CD4-positive, alpha-beta T cell (primary cell): ENCODE results near the gene ZNF558. TPM values are rescaled to one million over a fixed set of nuclear protein-coding genes. Genes with fewer than 3 reads are reported as not detected.

Experiments used
- ATAC-seq: fragments of 200-7000 bp; cut with Tn5 transposase; one replicate; pipeline ENCODE4 v1.10.0; 2022; ENCODE audit warnings: mild to moderate bottlenecking; ENCODE audit not compliant: poor library complexity
- CTCF ChIA-PET: fragments of 350-600 bp; sonication (Branson Sonifier 250); formaldehyde crosslinking; loops from one replicate; lab custom pipeline; 2021; ENCODE audit warnings: antibody characterized with exemption, inconsistent platforms; lab: Charles Lee
- POLR2A ChIA-PET: fragments of 350-600 bp; sonication (Branson Sonifier 250); formaldehyde crosslinking; loops from one replicate; lab custom pipeline; 2021; ENCODE audit warnings: antibody characterized with exemption, inconsistent platforms; lab: Charles Lee
- DNase-seq, 14 experiments: peaks; one replicate each; pipeline ENCODE4 v3.0.0-alpha.2; 2013 to 2020; ENCODE audit warnings: mixed read lengths in 2 of 14
- H3K27ac ChIP-seq, 2 donors: one replicate each; pipeline versions ENCODE4 v1.5.1 to v1.7.0; 2013; ENCODE audit warnings: low read length in 2 of 2, low read depth in 1 of 2, mild to moderate bottlenecking in 1 of 2
- H3K27me3 ChIP-seq, 2 experiments: 1 replicate in 1 of 2; 2 replicates in 1 of 2; pipeline versions ENCODE4 v1.6.1 to v1.7.0; 2013; ENCODE audit warnings: low read length in 2 of 2, control low read depth in 1 of 2, mild to moderate bottlenecking in 1 of 2, moderate library complexity in 1 of 2; ENCODE audit not compliant: insufficient read depth in 2 of 2, control insufficient read depth in 1 of 2
- H3K36me3 ChIP-seq: one replicate; pipeline ENCODE4 v1.6.1; 2013; ENCODE audit warnings: low read length, control low read depth; ENCODE audit not compliant: insufficient read depth
- H3K4me1 ChIP-seq: one replicate; pipeline ENCODE4 v1.6.1; 2013; ENCODE audit warnings: low read length, control low read depth; ENCODE audit not compliant: insufficient read depth
- H3K4me3 ChIP-seq: one replicate; pipeline ENCODE4 v1.5.1; 2013; ENCODE audit warnings: mild to moderate bottlenecking, low read length, moderate library complexity
- H3K9me3 ChIP-seq, 2 experiments: 1 replicate in 1 of 2; 2 replicates in 1 of 2; pipeline versions ENCODE4 v1.6.1 to v1.7.0; 2013; ENCODE audit warnings: low read length in 2 of 2, mild to moderate bottlenecking in 2 of 2, control low read depth in 1 of 2, moderate library complexity in 1 of 2; ENCODE audit not compliant: control insufficient read depth in 1 of 2, insufficient read depth in 1 of 2
- H3K27ac Mint-ChIP-seq: one replicate; pipeline ENCODE4 v1.8.0; 2020; ENCODE audit warnings: mixed read lengths
- H3K27me3 Mint-ChIP-seq: one replicate; pipeline ENCODE4 v1.8.0; 2021; ENCODE audit warnings: mixed read lengths
- H3K36me3 Mint-ChIP-seq: one replicate; pipeline ENCODE4 v1.8.0; 2021; ENCODE audit warnings: low read depth, mixed read lengths
- H3K4me1 Mint-ChIP-seq: one replicate; pipeline ENCODE4 v1.8.0; 2021; ENCODE audit warnings: low read depth, mixed read lengths
- H3K4me3 Mint-ChIP-seq: one replicate; pipeline ENCODE4 v1.8.0; 2020; ENCODE audit warnings: mild to moderate bottlenecking, mixed read lengths
- H3K9me3 Mint-ChIP-seq: one replicate; pipeline ENCODE4 v1.8.0; 2020; ENCODE audit warnings: mixed read lengths
- CTCF ChIP-seq: fragments of 200-600 bp; IDR thresholded peaks from one replicate; pipeline ENCODE4 v1.8.0; 2022; ENCODE audit warnings: antibody characterized with exemption, mild to moderate bottlenecking
- intact Hi-C, 2 experiments: fragments of 100-400 bp; cut with DNase I in 1 of 2; cut with micrococcal nuclease in 1 of 2; formaldehyde crosslinking; loops; one replicate each; pipeline versions ENCODE4 v1.15.1 to v1.9.0; 2023 to 2025; cut with DNase I, micrococcal nuclease
- total RNA-seq, 174 experiments: library from RNA in 2 of 174; stranded (reverse) in 2 of 174; gene quantifications; one replicate each; pipeline ENCODE4 v1.2.3 and lab custom pipeline; 2021 to 2026

The ZNF558 gene
- total RNA-seq, 2 experiments from 2014 or later: 22.2 to 23.3 TPM

- H3K4me1 ChIP-seq: peaks cover 7% of the 10 kb centered on the region
- no peak overlapping the region for H3K27ac ChIP-seq
- Mint-ChIP-seq H3K27me3 (no peaks in the 10 kb centered on the region), H3K9me3 (no peaks in the 10 kb centered on the region), H3K27ac (no peak overlapping the region), H3K4me1 (peaks cover 14% of the 10 kb centered on the region), H3K36me3 (peaks cover 77% of the 10 kb centered on the region), H3K4me3 (no peak overlapping the region)
- no peak for DNase-seq
- POLR2A ChIA-PET: no interaction called here
- no peak for ATAC-seq
- intact Hi-C loops: no loop called here
- H3K9me3 ChIP-seq: peaks cover 0 to 1% of the 10 kb centered on the region in 2 experiments
- H3K36me3 ChIP-seq: peaks cover 54% of the 10 kb centered on the region
- H3K4me3 ChIP-seq: no peak overlapping the region
- no peaks in the 10 kb centered on the region for H3K27me3 ChIP-seq
- CTCF ChIA-PET: interaction anchor here (0.6 kb wide), 1 partner anchor 188 kb away, joined by 4 read pairs; no protein-coding TSS in a partner anchor
- no peak for TF ChIP-seq CTCF
Observed at GRCh38 chr19:8826371-8826770, 5.7 kb downstream of the ZNF558 start.

GRCh38 chr19:8821748-8822241 lies 10.3 kb downstream of the ZNF558 start:
- intact Hi-C loops: no loop called here
- ChIA-PET CTCF (no interaction called here), POLR2A (no interaction called here)
- ATAC-seq (no peak), DNase-seq (no peak)
- Mint-ChIP-seq H3K9me3 (peaks cover 11% of the 10 kb centered on the region), H3K27me3 (no peaks in the 10 kb centered on the region), H3K4me1 (no peaks in the 10 kb centered on the region), H3K27ac (no peak overlapping the region), H3K4me3 (no peak overlapping the region), H3K36me3 (peaks cover 93% of the 10 kb centered on the region)
- TF ChIP-seq CTCF: no peak
- peaks cover 1% of the 10 kb centered on the region for H3K4me1 ChIP-seq
- peaks cover 79% of the 10 kb centered on the region for H3K36me3 ChIP-seq
- no peak overlapping the region for H3K27ac ChIP-seq
- H3K27me3 ChIP-seq: no peaks in the 10 kb centered on the region
- no peak overlapping the region for H3K4me3 ChIP-seq
- H3K9me3 ChIP-seq: peaks cover 24 to 31% of the 10 kb centered on the region in 2 experiments

GRCh38 chr19:8820234-8820633 lies 11.9 kb downstream of the ZNF558 start:
- Histone ChIP-seq H3K27ac (no peak overlapping the region), H3K4me3 (no peak overlapping the region), H3K4me1 (no peaks in the 10 kb centered on the region), H3K27me3 (no peaks in the 10 kb centered on the region), H3K9me3 (peaks cover 34 to 46% of the 10 kb centered on the region in 2 experiments), H3K36me3 (peaks cover 90% of the 10 kb centered on the region)
- TF ChIP-seq CTCF: no peak
- no peak for DNase-seq
- Mint-ChIP-seq H3K4me3 (no peak overlapping the region), H3K36me3 (peaks cover 100% of the 10 kb centered on the region), H3K27me3 (no peaks in the 10 kb centered on the region), H3K4me1 (no peaks in the 10 kb centered on the region), H3K27ac (no peak overlapping the region), H3K9me3 (peaks cover 17% of the 10 kb centered on the region)
- CTCF ChIA-PET: no interaction called here
- intact Hi-C loops: no loop called here
- POLR2A ChIA-PET: no interaction called here
- ATAC-seq: no peak
